GM03348 (cell line): ENCODE measurements around the gene ELAC2.

ENCODE experiments used
- DNase-seq: peaks from one replicate; pipeline ENCODE4 v3.0.0; 2012; ENCODE audit warnings: low spot score

Gene ELAC2

DNA sequence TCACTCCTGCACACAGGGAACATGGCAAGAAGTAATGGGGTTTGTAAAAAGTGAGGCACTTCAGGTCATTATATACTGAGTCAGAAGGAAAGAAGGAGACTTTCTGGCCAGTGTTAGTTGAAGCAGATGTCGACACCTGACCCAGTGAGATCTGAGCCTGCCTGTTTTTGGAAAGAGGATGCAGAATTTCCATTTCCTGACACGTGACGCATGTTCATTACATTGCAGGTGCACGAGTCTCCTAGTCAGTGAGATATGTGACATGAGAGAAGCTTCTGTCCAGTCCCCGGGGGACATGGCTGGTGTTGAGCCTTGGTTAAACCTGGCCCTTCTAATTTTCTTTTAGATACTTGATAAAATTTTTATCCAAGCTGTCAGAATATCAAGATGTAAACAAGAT is 62.3 kb downstream of the ELAC2 start:
- no peak for DNase-seq

DNA sequence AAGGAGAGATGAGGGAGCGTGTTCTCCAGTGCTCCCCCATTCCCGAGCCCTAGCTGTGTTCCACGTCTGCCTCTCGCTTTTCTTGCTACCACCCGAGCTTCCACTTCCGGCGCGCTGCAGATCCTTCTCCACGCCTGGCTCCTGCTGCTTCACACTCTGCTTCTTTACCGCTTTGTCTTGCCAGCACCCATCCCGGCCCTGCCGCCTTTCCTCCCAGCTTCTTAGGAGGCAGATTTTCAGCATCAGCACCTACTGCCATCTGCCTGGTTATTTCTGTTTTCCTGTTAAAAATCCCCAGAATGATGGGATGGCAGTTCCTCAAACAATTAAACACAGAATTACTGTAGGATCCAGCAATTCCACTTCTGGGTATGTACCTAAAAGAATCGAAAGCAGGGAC is 64.7 kb downstream of the ELAC2 start:
- no peak for DNase-seq

DNA sequence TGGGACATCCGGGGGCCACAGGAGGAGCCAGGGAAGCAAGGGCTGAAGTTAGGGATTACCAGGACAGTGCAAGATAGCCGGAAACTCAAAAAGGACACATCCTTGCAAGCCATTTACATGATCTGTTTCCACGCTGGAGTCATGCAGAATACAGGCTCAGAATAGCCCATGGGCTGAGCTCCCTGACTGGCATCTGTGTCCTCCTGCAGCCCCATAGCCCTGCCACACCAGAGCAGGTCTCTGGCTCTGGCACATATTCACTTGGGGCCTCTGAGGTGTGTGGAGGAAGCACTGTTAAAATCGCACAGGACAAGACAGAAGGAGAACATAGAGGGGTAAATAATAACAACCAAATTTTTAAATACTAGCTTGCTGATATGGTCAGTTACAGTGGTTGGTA is 65.8 kb downstream of the ELAC2 start:
- no peak for DNase-seq

DNA sequence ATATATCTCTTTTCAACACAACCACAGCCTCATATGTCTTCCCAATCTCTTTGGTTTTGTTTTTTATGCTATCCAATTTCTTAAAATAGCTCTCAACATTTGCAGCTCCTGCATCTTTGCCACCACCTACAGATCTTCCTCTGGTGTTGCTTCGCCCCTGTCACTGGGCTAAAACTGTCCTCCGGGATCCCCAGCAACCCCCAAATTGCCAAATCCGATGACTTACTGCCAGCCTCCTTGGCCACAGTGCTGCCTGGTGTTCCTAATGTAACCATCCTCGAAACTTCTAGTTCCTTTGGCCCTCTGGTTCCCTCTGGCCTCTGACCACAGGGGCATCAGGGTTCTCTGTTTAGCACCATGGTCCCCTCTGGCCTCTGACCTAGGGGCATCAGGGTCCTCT is 70.8 kb downstream of the ELAC2 start:
- DNase-seq = no peak
